Ishikawa (cell line): ENCODE results near the gene MVD.

Source experiments
- CEBPB ChIP-seq: IDR thresholded peaks from 2 replicates; pipeline ENCODE4 v1.6.1; 2012
- CREB1 ChIP-seq: IDR thresholded peaks from 2 replicates; pipeline ENCODE4 v1.6.1; 2012; ENCODE audit warnings: low read depth
- EGR1 ChIP-seq: IDR thresholded peaks from 2 replicates; pipeline ENCODE4 v1.6.1; 2012
- EP300 ChIP-seq: IDR thresholded peaks from 2 replicates; pipeline ENCODE4 v1.6.1; 2012; ENCODE audit warnings: borderline replicate concordance
- FOXM1 ChIP-seq: IDR thresholded peaks from 2 replicates; pipeline ENCODE4 v1.6.1; 2012; ENCODE audit warnings: low read depth, borderline replicate concordance
- MAX ChIP-seq: IDR thresholded peaks from 2 replicates; pipeline ENCODE4 v1.6.1; 2012
- NFIC ChIP-seq: IDR thresholded peaks from 2 replicates; pipeline ENCODE4 v1.6.1; 2012
- RAD21 ChIP-seq: IDR thresholded peaks from 2 replicates; pipeline ENCODE4 v1.6.1; 2012; ENCODE audit warnings: low read depth
- TAF1 ChIP-seq: IDR thresholded peaks from 2 replicates; pipeline ENCODE4 v1.6.1; 2012; ENCODE audit warnings: low read depth, mild to moderate bottlenecking
- TCF12 ChIP-seq: IDR thresholded peaks from 2 replicates; pipeline ENCODE4 v1.6.1; 2012; ENCODE audit warnings: low read depth
- TEAD4 ChIP-seq: IDR thresholded peaks from 2 replicates; pipeline ENCODE4 v1.6.1; 2012
- USF1 ChIP-seq: IDR thresholded peaks from 2 replicates; pipeline ENCODE4 v1.6.1; 2012
- YY1 ChIP-seq: IDR thresholded peaks from 2 replicates; pipeline ENCODE4 v1.6.1; 2012; ENCODE audit warnings: low read depth
- ZBTB7A ChIP-seq: IDR thresholded peaks from 2 replicates; pipeline ENCODE4 v1.6.1; 2012; ENCODE audit warnings: low read depth
- TF ChIP-seq, protein P1 (sequence below): IDR thresholded peaks from 2 replicates; pipeline ENCODE4 v1.6.1; 2012; ENCODE audit warnings: low read depth, mild to moderate bottlenecking

MVD gene

GRCh38 chr16:88676502-88677242 lies 13.8 kb upstream of the MVD start:
- TF ChIP-seq EP300 (no peak), CEBPB (no peak), TAF1 (no peak), RAD21 (no peak), TCF12 (no peak)

DNA sequence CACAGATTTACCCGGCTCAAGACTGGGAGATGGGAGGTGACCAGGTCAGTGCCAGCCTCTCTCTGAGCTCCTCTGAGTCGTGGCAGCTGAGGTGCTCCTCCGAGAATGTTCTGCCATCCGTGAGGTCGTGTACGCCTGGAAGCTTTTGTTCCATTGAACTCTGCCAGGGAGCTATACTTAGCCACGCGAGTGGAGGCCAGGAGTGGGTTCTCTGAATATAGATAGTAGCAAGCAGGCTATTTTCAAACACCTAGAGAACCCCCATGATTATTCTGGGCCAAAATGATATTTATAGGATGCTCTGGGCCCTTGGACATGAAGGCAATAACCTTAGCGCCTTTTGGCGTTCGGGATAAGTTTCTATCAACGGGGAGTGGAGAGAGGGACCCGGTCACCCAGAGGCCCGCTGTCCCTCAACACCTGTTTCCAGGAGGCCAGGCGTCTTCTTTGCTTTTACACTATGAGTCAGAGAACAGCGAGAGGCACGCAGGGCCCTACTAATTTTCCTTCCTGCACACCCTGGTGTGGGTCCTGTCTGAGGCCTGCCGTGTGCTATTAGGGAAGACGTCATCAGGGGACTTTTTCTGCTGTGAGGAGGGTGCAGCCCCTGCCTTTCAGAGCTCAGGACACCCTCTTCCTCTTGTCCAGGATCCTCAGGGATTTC lies 11.0 kb upstream of the MVD start:
- TF ChIP-seq FOXM1 (no peak), MAX (no peak), TCF12 (no peak), EGR1 (no peak), TAF1 (no peak), CREB1 (no peak), NFIC (no peak)

DNA sequence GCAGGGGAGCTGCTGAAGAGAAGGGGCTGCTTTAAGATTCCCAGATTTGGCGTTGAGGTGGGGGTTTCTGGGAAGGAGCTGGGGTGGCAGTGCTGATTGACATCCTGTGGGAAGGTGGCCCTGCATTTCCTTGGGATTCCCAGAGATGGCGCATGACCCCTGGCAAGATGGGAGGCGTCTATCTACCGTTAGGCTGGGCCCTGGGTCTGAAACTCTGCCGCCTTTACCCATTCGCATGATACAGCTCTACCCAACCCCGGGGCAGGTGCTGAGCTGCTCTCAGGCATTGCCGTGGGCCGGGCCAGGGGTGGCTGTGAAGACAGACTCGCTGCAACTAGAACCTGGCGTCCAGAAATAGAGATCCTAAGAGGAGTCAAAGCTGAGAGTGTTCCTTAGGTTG lies 9.9 kb upstream of the MVD start:
- peak; percentile 29; the same call in 1 of the 2 replicates for TF ChIP-seq RAD21
- no peak for TF ChIP-seq ZBTB7A

- TF ChIP-seq CREB1 (no peak), TCF12 (no peak), ZBTB7A (no peak), EP300 (no peak)
- TF ChIP-seq, protein P1, sequence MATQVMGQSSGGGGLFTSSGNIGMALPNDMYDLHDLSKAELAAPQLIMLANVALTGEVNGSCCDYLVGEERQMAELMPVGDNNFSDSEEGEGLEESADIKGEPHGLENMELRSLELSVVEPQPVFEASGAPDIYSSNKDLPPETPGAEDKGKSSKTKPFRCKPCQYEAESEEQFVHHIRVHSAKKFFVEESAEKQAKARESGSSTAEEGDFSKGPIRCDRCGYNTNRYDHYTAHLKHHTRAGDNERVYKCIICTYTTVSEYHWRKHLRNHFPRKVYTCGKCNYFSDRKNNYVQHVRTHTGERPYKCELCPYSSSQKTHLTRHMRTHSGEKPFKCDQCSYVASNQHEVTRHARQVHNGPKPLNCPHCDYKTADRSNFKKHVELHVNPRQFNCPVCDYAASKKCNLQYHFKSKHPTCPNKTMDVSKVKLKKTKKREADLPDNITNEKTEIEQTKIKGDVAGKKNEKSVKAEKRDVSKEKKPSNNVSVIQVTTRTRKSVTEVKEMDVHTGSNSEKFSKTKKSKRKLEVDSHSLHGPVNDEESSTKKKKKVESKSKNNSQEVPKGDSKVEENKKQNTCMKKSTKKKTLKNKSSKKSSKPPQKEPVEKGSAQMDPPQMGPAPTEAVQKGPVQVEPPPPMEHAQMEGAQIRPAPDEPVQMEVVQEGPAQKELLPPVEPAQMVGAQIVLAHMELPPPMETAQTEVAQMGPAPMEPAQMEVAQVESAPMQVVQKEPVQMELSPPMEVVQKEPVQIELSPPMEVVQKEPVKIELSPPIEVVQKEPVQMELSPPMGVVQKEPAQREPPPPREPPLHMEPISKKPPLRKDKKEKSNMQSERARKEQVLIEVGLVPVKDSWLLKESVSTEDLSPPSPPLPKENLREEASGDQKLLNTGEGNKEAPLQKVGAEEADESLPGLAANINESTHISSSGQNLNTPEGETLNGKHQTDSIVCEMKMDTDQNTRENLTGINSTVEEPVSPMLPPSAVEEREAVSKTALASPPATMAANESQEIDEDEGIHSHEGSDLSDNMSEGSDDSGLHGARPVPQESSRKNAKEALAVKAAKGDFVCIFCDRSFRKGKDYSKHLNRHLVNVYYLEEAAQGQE = no peak
Measured at GRCh38 chr16:88671806-88672205, 8.9 kb upstream of the MVD start.

DNA sequence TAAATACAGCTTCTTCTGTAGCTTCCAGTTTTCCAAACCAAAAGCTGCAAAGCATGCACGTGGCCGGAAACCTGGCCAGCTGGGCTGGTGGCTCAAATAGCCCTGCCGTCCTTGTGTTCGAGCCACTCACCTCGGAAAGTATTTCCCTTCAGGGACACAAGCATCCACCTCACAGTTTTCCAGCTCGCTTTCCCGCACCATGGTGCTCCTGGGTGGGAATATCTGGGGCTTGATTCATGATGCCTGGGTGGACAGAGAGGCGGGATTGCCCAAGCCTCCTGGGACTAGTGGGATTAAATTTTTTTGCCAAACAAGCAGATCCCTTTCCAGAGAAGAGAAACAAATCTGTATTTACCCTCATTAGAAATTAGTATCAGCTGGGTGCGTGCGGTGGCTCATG lies 7.1 kb upstream of the MVD start:
- TF ChIP-seq TCF12 (no peak), USF1 (no peak)

- TF ChIP-seq CEBPB (no peak), EP300 (no peak), USF1 (no peak), NFIC (no peak), FOXM1 (no peak), CREB1 (no peak)
Measured at GRCh38 chr16:88667461-88667860, 4.6 kb upstream of the MVD start.

GRCh38 chr16:88665570-88665969 lies 2.7 kb upstream of the MVD start:
- no peak for TF ChIP-seq CREB1
- no peak for TF ChIP-seq FOXM1
- no peak for TF ChIP-seq TEAD4
- TF ChIP-seq NFIC = no peak
- TF ChIP-seq EP300 = no peak
- TF ChIP-seq, protein P1 = no peak
- TF ChIP-seq TAF1 = no peak
- TF ChIP-seq CEBPB = no peak
- no peak for TF ChIP-seq RAD21
- no peak for TF ChIP-seq USF1
- no peak for TF ChIP-seq EGR1
- TF ChIP-seq TCF12 = no peak
- TF ChIP-seq MAX = no peak
- TF ChIP-seq ZBTB7A = no peak
- no peak for TF ChIP-seq YY1
